ENCODE measurements around the gene CMTM4.
"Not testable (repeated sequence)": the region's sequence is repeated elsewhere in the genome, so short reads cannot be mapped to it uniquely, and the experiment has no call there.

The CMTM4 gene

DNA sequence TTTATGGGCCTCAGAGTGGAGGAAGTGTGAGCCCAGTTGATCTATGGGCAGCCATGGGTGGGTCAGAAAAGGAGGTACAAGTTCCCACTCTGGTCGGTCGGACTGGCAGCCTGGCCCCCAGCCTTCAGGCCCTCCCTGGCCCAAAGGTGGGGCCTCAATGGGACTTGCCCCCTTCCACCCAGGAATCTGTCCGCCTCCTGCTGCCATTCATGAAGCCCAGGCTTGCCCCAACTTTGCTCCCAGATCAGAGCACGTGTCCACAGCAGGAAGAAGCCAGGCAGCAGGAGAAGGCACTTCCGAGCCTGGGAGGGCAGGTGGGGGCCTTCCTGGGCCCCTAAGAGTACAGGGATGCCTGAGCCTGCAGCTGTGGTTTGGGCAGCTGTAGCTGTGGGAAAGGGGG is 95.1 kb downstream of the CMTM4 start:
- no peak for DNase-seq (ENCODE audit: low read depth)
- no peak for TF ChIP-seq POLR2A (IDR thresholded peaks at IDR 0.05; ENCODE audit: extremely low read depth, insufficient read length)
- TF ChIP-seq MYC (IDR thresholded peaks at IDR 0.05; ENCODE audit: low read depth, low read length), result no peak
- no peak for TF ChIP-seq MAX (IDR thresholded peaks at IDR 0.05; ENCODE audit: low read depth, low read length)
- TF ChIP-seq, protein P1, sequence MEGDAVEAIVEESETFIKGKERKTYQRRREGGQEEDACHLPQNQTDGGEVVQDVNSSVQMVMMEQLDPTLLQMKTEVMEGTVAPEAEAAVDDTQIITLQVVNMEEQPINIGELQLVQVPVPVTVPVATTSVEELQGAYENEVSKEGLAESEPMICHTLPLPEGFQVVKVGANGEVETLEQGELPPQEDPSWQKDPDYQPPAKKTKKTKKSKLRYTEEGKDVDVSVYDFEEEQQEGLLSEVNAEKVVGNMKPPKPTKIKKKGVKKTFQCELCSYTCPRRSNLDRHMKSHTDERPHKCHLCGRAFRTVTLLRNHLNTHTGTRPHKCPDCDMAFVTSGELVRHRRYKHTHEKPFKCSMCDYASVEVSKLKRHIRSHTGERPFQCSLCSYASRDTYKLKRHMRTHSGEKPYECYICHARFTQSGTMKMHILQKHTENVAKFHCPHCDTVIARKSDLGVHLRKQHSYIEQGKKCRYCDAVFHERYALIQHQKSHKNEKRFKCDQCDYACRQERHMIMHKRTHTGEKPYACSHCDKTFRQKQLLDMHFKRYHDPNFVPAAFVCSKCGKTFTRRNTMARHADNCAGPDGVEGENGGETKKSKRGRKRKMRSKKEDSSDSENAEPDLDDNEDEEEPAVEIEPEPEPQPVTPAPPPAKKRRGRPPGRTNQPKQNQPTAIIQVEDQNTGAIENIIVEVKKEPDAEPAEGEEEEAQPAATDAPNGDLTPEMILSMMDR (IDR thresholded peaks at IDR 0.05; ENCODE audit: low read depth, low read length), result no peak
- H3K4me3 ChIP-seq (ENCODE audit: low read depth, low read length), result no peak overlapping the region

DNA sequence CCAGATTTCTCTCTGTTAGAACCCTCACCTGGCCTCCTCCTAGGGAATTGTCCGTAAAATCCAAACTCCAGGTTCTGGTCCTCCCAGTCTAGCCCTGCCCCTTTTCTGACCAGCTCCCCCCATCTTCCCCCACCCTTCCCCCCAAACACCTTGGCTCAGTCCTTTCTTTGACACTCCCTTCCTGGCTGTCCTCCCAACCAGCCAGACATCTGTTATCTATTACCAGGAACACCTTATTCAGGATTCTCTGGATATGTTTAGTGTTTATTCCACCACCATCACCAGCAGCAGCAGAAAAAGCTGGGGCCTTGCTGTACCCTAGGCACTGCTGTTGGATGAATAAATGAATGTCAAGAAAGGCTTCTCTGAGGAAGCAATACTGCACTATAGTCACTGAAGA is 96.1 kb downstream of the CMTM4 start:
- no peak overlapping the region for H3K4me3 ChIP-seq (ENCODE audit: low read depth, low read length)

DNA sequence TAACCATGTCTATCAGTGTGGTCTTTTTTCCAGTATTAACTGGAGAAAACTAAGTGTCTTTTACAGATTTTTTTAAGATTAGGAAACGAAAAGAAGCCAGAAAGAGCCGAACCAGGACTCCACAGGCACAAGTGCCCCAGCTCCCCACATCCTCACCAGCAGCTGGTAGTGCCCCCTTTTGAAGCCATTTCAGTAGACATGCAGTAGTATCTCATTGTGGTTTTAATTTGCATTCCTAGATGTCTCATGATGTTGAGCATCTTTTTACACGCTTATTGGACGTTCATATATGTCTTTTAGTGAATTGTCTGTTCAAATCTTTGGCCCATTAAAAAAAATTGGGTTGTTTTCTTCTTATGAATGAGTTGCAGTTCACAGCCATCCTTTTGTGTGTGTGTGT is 96.8 kb downstream of the CMTM4 start:
- TF ChIP-seq MYC (IDR thresholded peaks at IDR 0.05; ENCODE audit: low read depth, low read length) (no peak), MAX (IDR thresholded peaks at IDR 0.05; ENCODE audit: low read depth, low read length) (no peak), POLR2A (IDR thresholded peaks at IDR 0.05; ENCODE audit: extremely low read depth, insufficient read length) (no peak)
- TF ChIP-seq, protein P1 (IDR thresholded peaks at IDR 0.05; ENCODE audit: low read depth, low read length), result no peak
- no peak overlapping the region for H3K4me3 ChIP-seq (ENCODE audit: low read depth, low read length)
- no peak for DNase-seq (ENCODE audit: low read depth)

More for the DNA sequence above, 96.1 kb downstream of the CMTM4 start:
- TF ChIP-seq MAX (IDR thresholded peaks at IDR 0.05; ENCODE audit: low read depth, low read length) (no peak), MYC (IDR thresholded peaks at IDR 0.05; ENCODE audit: low read depth, low read length) (no peak)
- no peak for DNase-seq (ENCODE audit: low read depth)

- no peak for TF ChIP-seq MYC (IDR thresholded peaks at IDR 0.05; ENCODE audit: low read depth, low read length)
- TF ChIP-seq, protein P1 (IDR thresholded peaks at IDR 0.05; ENCODE audit: low read depth, low read length), result no peak
- no peak for TF ChIP-seq POLR2A (IDR thresholded peaks at IDR 0.05; ENCODE audit: extremely low read depth, insufficient read length)
- TF ChIP-seq MAX (IDR thresholded peaks at IDR 0.05; ENCODE audit: low read depth, low read length), result no peak
Measured at GRCh38 chr16:66598111-66598510, 98.4 kb downstream of the CMTM4 start.

GRCh38 chr16:66596986-66597848 is 99.3 kb downstream of the CMTM4 start:
- TF ChIP-seq POLR2A (IDR thresholded peaks at IDR 0.05; ENCODE audit: extremely low read depth, insufficient read length) (no peak), MYC (IDR thresholded peaks at IDR 0.05; ENCODE audit: low read depth, low read length) (no peak), MAX (IDR thresholded peaks at IDR 0.05; ENCODE audit: low read depth, low read length) (no peak)
- TF ChIP-seq, protein P1 (IDR thresholded peaks at IDR 0.05; ENCODE audit: low read depth, low read length), result no peak
- no peak for DNase-seq (ENCODE audit: low read depth)
- no peak overlapping the region for H3K4me3 ChIP-seq (ENCODE audit: low read depth, low read length)

More at GRCh38 chr16:66598111-66598510, 98.4 kb downstream of the CMTM4 start:
- no peak overlapping the region for H3K4me3 ChIP-seq (ENCODE audit: low read depth, low read length)
- DNase-seq (ENCODE audit: low read depth), result no peak

DNA sequence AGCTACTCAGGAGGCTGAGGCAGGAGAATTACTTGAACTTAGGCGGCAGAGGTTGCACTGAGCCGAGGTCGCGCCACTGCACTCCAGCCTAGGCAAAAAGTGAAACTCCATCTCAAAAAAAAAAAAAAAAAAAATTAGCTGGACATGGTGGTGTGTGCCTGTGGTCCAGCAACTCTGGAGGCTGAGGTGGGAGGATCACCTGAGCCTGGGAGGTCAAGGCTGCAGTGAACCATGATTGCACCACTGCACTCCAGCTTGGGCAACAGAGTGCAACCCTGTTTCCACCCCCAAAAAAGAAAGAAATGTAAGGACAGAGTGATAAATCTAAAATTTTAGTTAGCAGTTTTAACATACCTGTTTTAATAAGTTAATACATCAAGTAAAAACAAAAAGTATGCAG is 100.0 kb downstream of the CMTM4 start:
- DNase-seq (ENCODE audit: low read depth); H3K4me3 ChIP-seq (ENCODE audit: low read depth, low read length): not testable (repeated sequence)

Measured in NB4 (cell line).